Measurements from ENCODE around the gene PDSS2.
"Not testable (repeated sequence)": the region's sequence is repeated elsewhere in the genome, so short reads cannot be mapped to it uniquely, and the experiment has no call there.

Gene PDSS2

DNA sequence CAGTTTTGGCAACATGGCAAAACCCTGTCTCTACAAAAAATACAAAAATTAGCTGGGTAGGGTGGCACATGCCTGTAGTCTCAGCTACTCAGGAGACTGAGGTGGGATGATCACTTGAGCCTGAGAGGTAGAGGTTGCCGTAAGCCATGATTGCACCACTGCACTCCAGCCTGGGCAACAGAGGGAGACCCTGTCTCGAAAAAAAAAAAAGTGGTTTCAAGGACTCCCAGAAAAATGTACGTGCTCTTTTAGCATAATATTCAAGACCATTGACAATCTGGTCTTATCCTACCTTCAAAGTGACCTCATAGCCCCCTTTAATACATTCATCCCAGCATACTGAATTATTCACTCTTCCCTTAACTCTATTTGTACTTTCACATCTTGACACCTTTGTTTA, 16.0 kb upstream of the PDSS2 start:
- DNase-seq (ENCODE audit: low read depth, low spot score), result not testable (repeated sequence)

DNA sequence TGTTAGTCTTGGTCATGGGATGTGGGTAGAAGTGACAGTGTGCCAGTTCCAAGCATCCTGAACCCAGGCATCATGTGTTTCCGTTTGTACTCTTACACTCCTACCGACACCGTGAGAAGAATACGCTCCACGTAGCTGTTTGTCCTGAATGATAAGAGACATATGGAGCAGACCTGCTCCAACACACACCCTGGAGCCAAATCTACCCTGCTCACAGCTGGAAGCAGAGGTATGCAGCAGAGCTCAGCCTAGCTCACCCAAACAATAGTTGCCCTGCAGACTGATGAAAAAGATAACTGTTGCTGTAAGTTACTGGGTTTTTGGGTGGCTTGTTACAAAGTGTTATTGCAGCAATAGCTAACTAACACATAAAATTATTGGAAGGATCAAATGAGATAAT, 14.3 kb upstream of the PDSS2 start:
- no peak for DNase-seq (ENCODE audit: low read depth, low spot score)

GRCh38 chr6:107470364-107470763, 11.0 kb upstream of the PDSS2 start:
- DNase-seq (ENCODE audit: low read depth, low spot score), result no peak

DNA sequence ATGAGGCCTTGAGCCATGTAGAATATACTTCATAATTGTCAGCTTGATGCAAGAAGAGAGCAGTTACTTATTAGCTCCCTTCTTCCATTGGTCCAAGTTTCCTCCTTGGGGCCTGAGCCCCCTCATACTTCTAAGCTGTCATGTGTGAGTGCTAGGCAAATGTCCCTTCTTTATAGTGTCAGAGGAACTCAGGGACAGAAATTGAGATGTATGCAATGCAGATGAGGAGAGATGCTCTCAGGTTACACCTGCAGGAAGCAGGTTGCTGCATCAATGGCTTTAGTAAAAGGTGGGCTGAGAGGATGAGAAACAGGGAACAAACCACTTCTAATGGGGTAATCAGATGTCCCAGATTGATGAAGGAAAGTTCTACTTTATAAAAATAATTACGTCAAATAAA, 6.7 kb upstream of the PDSS2 start:
- no peak for DNase-seq (ENCODE audit: low read depth, low spot score)

DNA sequence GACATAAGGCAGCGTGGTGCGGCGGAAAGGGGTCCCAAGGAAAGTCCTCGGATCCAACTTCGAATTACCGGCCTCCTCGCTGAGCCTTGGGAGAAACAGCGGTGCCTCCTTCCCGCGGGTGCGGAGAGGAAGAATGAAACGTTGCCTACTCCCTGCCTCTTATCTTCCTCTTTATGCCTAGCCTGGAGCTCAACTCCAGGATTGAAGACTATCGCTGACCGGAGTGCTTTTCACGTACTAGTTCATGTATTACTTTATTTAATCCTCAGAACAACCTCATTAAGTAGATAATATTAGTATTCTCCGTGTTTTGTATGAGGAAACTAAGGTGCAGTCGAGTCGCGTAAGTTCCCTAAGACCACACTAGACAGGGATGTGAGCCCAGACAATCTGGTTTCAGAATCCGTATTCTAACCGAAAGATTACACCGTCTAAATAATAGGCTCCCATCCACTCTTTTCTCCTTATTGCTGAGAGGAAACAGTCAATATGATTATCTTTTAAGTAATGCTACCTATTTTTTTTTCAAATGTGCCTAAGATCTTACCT, 793 bp upstream of the PDSS2 start:
- no peak for DNase-seq (ENCODE audit: low read depth, low spot score)

DNA sequence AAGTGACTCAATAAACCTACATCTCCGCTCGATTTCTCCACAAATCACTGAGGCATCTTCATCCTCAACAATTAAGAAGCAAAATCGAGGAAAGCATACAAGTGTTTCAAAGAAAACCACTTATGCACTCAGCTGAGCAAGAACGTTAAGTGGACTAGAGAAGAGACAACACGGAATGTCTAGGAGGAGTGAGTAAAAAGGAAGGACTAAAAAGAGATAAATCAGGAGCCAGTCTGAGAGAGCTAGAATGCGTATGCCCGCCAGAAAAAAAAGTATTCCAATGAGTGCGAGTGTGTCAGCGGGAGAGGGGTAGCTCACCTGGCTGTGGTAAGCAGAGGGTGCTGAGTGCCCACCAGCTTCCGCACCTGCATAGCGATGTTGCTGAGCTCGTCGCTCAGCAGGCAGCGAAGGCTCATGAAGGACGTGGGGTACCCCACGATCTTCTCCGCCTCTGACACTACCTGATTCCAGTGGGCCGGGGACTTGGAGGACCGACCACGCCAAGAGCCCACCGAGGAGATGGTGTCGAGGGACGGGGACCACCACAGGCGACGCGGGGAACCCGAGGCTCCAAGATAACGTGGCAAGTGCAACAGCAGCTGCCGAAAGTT, 587 bp downstream of the PDSS2 start:
- no peak for DNase-seq (ENCODE audit: low read depth, low spot score)

GRCh38 chr6:107448776-107449175, 10.6 kb downstream of the PDSS2 start:
- no peak for DNase-seq (ENCODE audit: low read depth, low spot score)

DNA sequence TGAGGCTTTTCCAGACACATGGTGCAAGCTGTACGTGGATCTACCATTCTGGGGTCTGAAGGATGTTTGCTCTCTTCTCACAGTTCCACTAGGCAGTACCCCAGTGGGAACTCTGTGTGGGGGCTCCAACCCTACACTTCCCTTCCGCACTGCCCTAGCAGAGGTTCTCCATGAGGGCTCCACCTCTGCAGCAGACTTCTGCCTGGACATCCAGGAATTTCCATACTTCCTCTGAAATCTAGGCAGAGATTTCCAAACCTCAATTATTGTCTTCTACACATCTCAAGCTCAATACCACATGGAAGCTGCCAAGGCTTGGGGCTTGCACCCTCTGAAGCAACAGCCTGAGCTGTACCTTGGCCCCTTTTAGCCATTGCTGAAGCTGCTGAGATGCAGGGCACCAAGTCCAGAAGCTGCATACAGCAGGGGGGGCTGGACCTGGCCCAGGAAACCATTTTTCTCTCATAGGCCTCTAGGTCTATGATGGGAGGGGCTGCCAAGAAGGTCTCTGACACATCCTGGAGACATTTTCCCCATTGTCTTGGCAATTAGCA, 11.6 kb downstream of the PDSS2 start:
- no peak for DNase-seq (ENCODE audit: low read depth, low spot score)

DNA sequence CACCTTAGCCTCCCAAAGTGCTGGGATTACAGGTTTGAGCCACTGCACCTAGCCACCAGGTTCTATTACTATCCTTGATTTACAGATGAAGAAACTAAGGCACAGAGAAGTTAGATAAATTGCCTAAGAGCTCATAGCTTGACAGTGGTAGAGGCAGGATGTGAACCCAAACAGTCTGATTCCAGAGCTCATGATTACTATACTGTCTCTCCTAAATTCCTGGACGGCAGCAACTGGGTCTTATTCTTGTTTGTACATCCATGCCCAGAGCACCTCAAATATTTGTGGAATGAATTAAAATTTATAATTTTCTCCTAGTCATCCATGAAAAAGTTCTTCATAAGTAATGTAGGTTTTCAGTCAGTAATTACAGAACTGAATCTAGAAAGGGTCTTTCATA, 15.1 kb downstream of the PDSS2 start:
- DNase-seq (ENCODE audit: low read depth, low spot score), result no peak

DNA sequence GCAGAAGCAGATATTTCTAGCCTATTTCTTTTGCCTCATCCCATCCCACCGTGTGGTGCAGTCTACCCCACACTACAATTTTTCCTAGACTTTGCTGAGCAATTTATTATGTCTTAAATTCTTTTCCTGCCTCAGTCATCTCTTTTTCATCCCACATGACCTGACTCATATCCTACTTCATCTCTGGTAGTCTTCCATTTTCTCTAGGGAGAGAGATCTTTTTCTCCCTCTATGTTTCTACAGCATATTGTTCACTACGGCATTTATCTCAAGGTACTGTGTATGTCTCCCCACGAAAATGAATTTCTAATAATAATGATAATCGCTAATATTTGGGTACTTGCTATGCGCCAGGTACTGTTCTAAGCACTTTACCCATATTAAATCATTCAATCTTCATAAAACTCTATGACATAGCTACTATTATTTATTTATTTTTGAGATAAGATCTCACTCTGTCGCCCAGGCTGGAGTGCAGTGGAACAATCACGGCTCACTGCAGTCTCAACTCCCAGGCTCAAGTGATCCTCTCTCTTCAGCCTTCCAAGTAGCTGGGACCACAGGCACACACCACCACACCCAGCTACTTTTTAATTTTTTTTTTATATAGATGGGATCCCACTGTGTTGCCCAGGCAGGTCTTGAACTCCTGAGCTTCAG, 15.6 kb downstream of the PDSS2 start:
- DNase-seq (ENCODE audit: low read depth, low spot score), result no peak

DNA sequence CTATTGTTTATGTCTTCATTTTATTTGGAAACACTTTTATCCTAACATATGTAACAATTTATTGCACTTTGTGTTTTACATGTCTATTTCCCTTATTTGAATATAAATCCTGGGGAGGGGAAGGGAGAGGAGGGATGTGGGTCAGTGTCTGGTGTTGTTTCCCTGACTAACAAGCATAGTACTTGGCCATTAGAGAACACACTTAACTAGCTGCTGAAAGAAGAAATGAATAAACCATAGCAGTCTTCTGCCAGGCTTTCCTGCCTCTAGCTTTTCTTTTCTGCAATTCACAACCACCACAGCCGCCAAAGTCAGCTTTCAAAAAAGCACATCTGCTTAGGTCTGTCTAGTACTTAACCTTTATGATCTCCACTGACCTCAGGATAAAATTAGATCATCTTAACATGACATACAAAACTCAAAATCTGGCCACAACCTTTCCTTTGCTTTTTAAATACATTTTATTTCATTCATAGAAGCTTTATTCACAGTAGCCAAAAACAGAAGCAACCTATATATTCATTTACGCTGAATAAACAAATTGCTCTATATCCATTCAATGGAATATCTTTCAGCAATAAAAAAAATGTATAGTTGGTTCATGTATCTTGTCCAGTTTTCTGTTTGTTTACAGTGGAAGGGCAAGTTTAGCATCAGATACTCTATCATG, 16.3 kb downstream of the PDSS2 start:
- no peak for DNase-seq (ENCODE audit: low read depth, low spot score)

- no peak for DNase-seq (ENCODE audit: low read depth, low spot score)
Observed at GRCh38 chr6:107441682-107442081, 17.7 kb downstream of the PDSS2 start.

- DNase-seq (ENCODE audit: low read depth, low spot score), result no peak
Observed at GRCh38 chr6:107440936-107441335, 18.4 kb downstream of the PDSS2 start.

DNA sequence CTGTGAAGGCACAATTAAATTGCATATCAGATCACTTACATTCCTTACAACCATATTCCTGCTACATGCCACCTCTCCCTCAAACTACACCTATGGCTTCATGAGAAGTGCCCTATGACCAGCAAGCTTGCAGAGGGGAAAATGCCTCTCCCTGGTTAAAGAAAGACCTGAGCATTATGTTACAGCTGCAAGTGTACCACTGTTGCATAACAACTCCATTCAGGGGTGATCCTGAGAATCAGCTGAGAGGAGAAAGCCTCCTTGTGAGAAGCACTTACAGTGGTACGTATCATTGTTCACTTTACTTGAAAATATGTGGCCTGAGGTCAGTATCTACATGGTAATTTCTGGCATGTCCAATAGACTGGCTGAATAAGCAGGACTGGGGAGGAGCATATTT, 20.0 kb downstream of the PDSS2 start:
- DNase-seq (ENCODE audit: low read depth, low spot score), result no peak

- no peak for DNase-seq (ENCODE audit: low read depth, low spot score)
Observed at GRCh38 chr6:107437691-107438090, 21.7 kb downstream of the PDSS2 start.

DNA sequence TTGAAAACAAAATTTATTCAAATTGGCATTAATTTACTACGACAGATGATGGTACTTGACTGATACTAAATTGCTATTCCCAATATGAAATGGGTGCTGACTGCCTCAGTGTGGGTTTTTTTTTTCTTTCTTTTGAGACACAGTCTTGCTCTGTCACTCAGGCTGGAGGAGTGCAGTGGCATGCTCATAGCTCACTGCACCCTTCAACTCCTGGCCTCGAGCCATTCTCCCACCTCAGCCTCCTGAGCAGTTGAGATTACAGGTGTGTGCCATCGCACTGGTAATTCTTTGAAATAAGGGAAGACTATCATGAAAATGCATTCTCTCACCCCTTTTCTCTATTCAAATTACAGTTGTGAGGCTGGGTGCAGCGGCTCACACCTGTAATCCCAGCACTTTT, 22.5 kb downstream of the PDSS2 start:
- DNase-seq (ENCODE audit: low read depth, low spot score), result no peak

- DNase-seq (ENCODE audit: low read depth, low spot score), result no peak
Observed at GRCh38 chr6:107435798-107436197, 23.6 kb downstream of the PDSS2 start.

- DNase-seq (ENCODE audit: low read depth, low spot score), result no peak
Observed at GRCh38 chr6:107434812-107435211, 24.6 kb downstream of the PDSS2 start.

DNA sequence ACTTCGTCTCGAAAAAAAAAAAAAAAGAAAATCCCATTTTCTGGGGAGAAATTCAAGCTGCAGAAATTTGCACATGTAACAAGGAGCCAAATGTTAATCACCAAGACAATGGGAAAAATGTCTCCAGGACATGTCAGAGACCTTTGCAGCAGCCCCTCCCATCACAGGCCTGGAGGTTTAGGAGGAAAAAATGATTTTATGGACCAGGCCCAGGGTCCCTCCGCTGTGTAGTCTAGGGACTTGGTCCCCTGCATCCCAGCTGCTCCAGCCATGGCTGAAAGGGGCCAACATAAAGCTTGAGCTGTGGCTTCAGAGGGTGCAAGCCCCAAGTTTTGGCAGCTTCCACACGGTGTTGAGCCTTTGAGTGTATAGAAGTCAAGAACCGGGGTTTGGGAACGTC, 33.4 kb downstream of the PDSS2 start:
- DNase-seq (ENCODE audit: low read depth, low spot score), result not testable (repeated sequence)

DNA sequence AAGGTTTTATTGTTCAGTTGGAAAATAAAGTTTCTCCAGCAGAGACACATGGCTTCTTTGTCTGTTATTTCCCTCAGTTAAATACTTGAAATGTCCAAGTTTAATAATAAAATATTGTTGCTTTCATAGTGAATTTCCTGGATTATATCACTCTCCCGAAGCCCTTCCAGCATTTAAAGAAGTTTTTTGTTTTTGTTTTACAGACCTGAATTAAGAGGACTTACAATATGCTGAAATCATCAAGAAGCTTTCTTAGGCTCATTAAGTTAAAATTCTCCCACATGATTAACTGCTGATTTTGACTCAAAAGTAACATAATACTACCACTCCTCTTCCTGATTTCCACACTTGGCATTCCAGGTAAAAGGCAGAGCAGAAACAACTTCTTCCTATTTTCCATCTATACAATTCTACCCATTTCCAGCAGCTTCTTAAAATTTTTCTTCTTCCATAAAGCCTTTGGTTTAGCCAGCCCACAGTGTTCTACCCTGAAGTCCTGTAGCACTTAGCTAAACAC, 35.8 kb downstream of the PDSS2 start:
- DNase-seq (ENCODE audit: low read depth, low spot score), result no peak

DNA sequence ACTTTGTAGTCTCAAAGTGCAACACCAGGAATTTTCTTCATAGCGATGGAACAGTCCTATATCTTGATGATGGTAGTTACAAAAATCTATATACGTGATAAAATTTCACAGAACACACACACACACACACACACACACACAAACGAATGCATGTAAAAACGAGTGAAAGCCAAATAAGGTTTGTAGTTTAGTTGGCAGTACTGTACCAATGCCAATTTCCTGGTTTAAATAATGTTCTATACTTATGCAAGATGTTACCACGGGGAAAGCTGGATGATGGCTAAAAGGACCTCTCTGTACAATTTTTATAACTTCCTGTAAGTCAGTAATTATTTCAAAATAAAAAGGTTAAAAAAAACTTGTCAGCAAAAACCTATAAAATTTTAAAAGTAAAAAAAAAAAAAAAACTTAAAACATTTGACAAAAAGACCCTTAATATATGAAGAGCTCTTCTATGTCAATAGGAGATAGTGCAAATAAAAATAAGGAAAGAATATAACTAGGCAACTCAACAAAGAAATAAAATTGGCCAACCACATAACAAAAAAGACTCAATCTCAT, 37.6 kb downstream of the PDSS2 start:
- DNase-seq (ENCODE audit: low read depth, low spot score), result no peak

DNA sequence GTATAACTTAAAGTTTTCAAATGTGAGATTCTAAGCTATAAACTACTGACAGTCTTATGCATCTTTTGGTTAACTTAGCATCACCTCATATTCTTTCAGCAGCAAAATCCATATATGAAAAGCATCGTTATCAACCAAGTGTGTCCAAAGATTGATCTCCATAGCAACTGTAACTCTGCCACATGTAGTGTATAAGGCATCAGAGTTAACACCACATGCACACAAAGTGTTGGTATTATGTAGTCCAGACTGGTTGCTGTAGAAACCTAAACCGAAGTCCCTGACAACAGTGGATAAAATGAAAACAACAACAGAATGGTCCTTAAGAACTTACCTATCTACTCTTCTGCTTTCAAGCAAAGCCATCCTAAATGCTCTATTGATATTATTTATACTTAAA, 39.6 kb downstream of the PDSS2 start:
- no peak for DNase-seq (ENCODE audit: low read depth, low spot score)
